Right lobe of liver (tissue), 4 donors: ENCODE data around the gene CCDC83.

Experiments
- CTCF ChIP-seq, 4 donors: fragments of 200-600 bp in 3 of 4; fragments of 450-650 bp in 1 of 4; IDR thresholded peaks; one replicate each; pipeline versions ENCODE4 v1.5.1 to v1.8.0; 2016 to 2022; ENCODE audit warnings: antibody characterized with exemption in 4 of 4, mild to moderate bottlenecking in 2 of 4
- POLR2A ChIP-seq: fragments of 450-650 bp; IDR thresholded peaks from one replicate; pipeline ENCODE4 v1.6.1; 2017; ENCODE audit warnings: antibody characterized with exemption, mild to moderate bottlenecking
- donor health status: DM: no; HTN: no; CAD: no.
- donor health status: DM: no; HTN: no; CAD: no.
- donor health status: DM: no; HTN: yes; CAD: no.

GRCh38 chr11:85854557-85855340 lies 434 bp upstream of the CCDC83 start:
- TF ChIP-seq CTCF (IDR thresholded peaks at IDR 0.05) (peak; percentile 88 to 97 (median 95)), POLR2A (no peak)
